Activated T-cell treated with anti-CD3 and anti-CD28 coated beads, Interleukin-2, amount 50 U/mL, for 72 hours (primary cell): Measurements from ENCODE around the gene KASH5. TPM values are rescaled to one million over a fixed set of nuclear protein-coding genes. Genes with fewer than 3 reads are reported as not detected.
"Not testable (repeated sequence)": the region's sequence is repeated elsewhere in the genome, so short reads cannot be mapped to it uniquely, and the experiment has no call there.

Experiments used
- ATAC-seq, 2 donors: fragments of 150-1000 bp; cut with Tn5 transposase; replicated peaks in 1 of 2; 2 replicates each; pipeline ENCODE4 v1.10.0; 2021; ENCODE audit warnings: moderate library complexity in 2 of 2, mild to moderate bottlenecking in 1 of 2
- DNase-seq, 2 donors: peaks; one replicate each; pipeline ENCODE4 v3.0.0; 2021 to 2022; ENCODE audit warnings: mixed read lengths in 1 of 2
- H3K27ac Mint-ChIP-seq: one replicate; pipeline ENCODE4 v1.8.0; 2022; ENCODE audit warnings: mild to moderate bottlenecking, moderate library complexity, mixed read lengths
- H3K27me3 Mint-ChIP-seq: one replicate; pipeline ENCODE4 v1.8.0; 2022; ENCODE audit warnings: low read depth, mixed read lengths
- H3K36me3 Mint-ChIP-seq, 2 donors: one replicate each; pipeline ENCODE4 v1.8.0; 2022; ENCODE audit warnings: mixed read lengths in 2 of 2, mild to moderate bottlenecking in 1 of 2; ENCODE audit not compliant: insufficient read depth in 2 of 2
- H3K4me1 Mint-ChIP-seq: one replicate; pipeline ENCODE4 v1.8.0; 2022; ENCODE audit warnings: low read depth, mixed read lengths
- H3K4me3 Mint-ChIP-seq, 2 donors: one replicate each; pipeline ENCODE4 v1.8.0; 2022; ENCODE audit warnings: mild to moderate bottlenecking in 2 of 2, mixed read lengths in 2 of 2, moderate library complexity in 2 of 2
- H3K9me3 Mint-ChIP-seq, 2 donors: one replicate each; pipeline ENCODE4 v1.8.0; 2022; ENCODE audit warnings: mixed read lengths in 2 of 2
- total RNA-seq, 2 donors: library from RNA; stranded (reverse); gene quantifications; one replicate each; pipeline ENCODE4 v1.2.3, GENCODE V29; 2022

The KASH5 gene
- total RNA-seq, 2 donors from 2014 or later = 1.6 to 3.0 TPM

GRCh38 chr19:49455773-49456172, 67.7 kb downstream of the KASH5 start:
- no peaks in the 10 kb centered on the region for H3K9me3 Mint-ChIP-seq
- H3K4me3 Mint-ChIP-seq = no peak overlapping the region
- DNase-seq (no peak), ATAC-seq (no peak)
- peaks cover 37% of the 10 kb centered on the region for H3K4me1 Mint-ChIP-seq
- H3K36me3 Mint-ChIP-seq = peaks cover 4 to 9% of the 10 kb centered on the region in 2 donors
- no peak overlapping the region for H3K27ac Mint-ChIP-seq
- H3K27me3 Mint-ChIP-seq = no peaks in the 10 kb centered on the region

- ATAC-seq (no peak), DNase-seq (no peak)
- Mint-ChIP-seq H3K4me1 (peaks cover 34% of the 10 kb centered on the region), H3K27ac (peak overlapping the region; percentile 4), H3K9me3 (no peaks in the 10 kb centered on the region), H3K36me3 (peaks cover 4 to 8% of the 10 kb centered on the region in 2 donors), H3K27me3 (no peaks in the 10 kb centered on the region), H3K4me3 (no peak overlapping the region)
These were observed 68.3 kb downstream of the KASH5 start for GRCh38 chr19:49456326-49456725.

- ATAC-seq = no peak
- H3K9me3 Mint-ChIP-seq = no peaks in the 10 kb centered on the region
- no peak overlapping the region for H3K27ac Mint-ChIP-seq
These were observed 70.5 kb downstream of the KASH5 start for GRCh38 chr19:49458567-49458903.

GRCh38 chr19:49459388-49459787, 71.3 kb downstream of the KASH5 start:
- H3K36me3 Mint-ChIP-seq = peaks cover 0 to 3% of the 10 kb centered on the region in 2 donors
- H3K27me3 Mint-ChIP-seq = no peaks in the 10 kb centered on the region
- no peaks in the 10 kb centered on the region for H3K9me3 Mint-ChIP-seq
- no peak for ATAC-seq
- no peak overlapping the region for H3K27ac Mint-ChIP-seq
- no peak for DNase-seq
- H3K4me3 Mint-ChIP-seq = no peak overlapping the region
- peaks cover 14% of the 10 kb centered on the region for H3K4me1 Mint-ChIP-seq

More at GRCh38 chr19:49458567-49458903, 70.5 kb downstream of the KASH5 start:
- Mint-ChIP-seq H3K36me3 (peaks cover 0 to 4% of the 10 kb centered on the region in 2 donors), H3K27me3 (no peaks in the 10 kb centered on the region), H3K4me1 (peaks cover 19% of the 10 kb centered on the region), H3K4me3 (no peak overlapping the region)
- no peak for DNase-seq

- H3K4me1 Mint-ChIP-seq, H3K4me3 Mint-ChIP-seq, H3K27ac Mint-ChIP-seq, ATAC-seq, H3K36me3 Mint-ChIP-seq, H3K9me3 Mint-ChIP-seq, DNase-seq, H3K27me3 Mint-ChIP-seq: not testable (repeated sequence)
These were observed 73.1 kb downstream of the KASH5 start for GRCh38 chr19:49461130-49461529.

GRCh38 chr19:49461656-49462055, 73.6 kb downstream of the KASH5 start:
- H3K9me3 Mint-ChIP-seq = no peaks in the 10 kb centered on the region
- no peak overlapping the region for H3K27ac Mint-ChIP-seq
- no peak overlapping the region for H3K4me3 Mint-ChIP-seq
- ATAC-seq (no peak), DNase-seq (no peak)
- no peaks in the 10 kb centered on the region for H3K27me3 Mint-ChIP-seq
- peaks cover 0 to 3% of the 10 kb centered on the region in 2 donors for H3K36me3 Mint-ChIP-seq
- H3K4me1 Mint-ChIP-seq = peaks cover 9% of the 10 kb centered on the region

GRCh38 chr19:49462492-49462891, 74.4 kb downstream of the KASH5 start:
- Mint-ChIP-seq H3K9me3 (no peaks in the 10 kb centered on the region), H3K27ac (no peak overlapping the region), H3K36me3 (no peaks in the 10 kb centered on the region), H3K4me3 (no peak overlapping the region), H3K4me1 (peaks cover 5% of the 10 kb centered on the region), H3K27me3 (no peaks in the 10 kb centered on the region)
- no peak for DNase-seq
- ATAC-seq = no peak

GRCh38 chr19:49463960-49464740, 76.1 kb downstream of the KASH5 start:
- H3K27me3 Mint-ChIP-seq = no peaks in the 10 kb centered on the region

GRCh38 chr19:49465371-49465770, 77.3 kb downstream of the KASH5 start:
- ATAC-seq (no peak), DNase-seq (no peak)
- H3K9me3 Mint-ChIP-seq = no peaks in the 10 kb centered on the region
- H3K36me3 Mint-ChIP-seq = no peaks in the 10 kb centered on the region
- H3K4me1 Mint-ChIP-seq = peaks cover 20% of the 10 kb centered on the region
- no peaks in the 10 kb centered on the region for H3K27me3 Mint-ChIP-seq
- no peak overlapping the region for H3K4me3 Mint-ChIP-seq
- H3K27ac Mint-ChIP-seq = peak overlapping the region; percentile 68

More at GRCh38 chr19:49463960-49464740, 76.1 kb downstream of the KASH5 start:
- peaks cover 9% of the 10 kb centered on the region for H3K4me1 Mint-ChIP-seq
- H3K4me3 Mint-ChIP-seq = no peak overlapping the region
- no peaks in the 10 kb centered on the region for H3K36me3 Mint-ChIP-seq
- ATAC-seq = no peak
- no peak for DNase-seq
- H3K27ac Mint-ChIP-seq = no peak overlapping the region
- no peaks in the 10 kb centered on the region for H3K9me3 Mint-ChIP-seq

Other genes with a start within 250 kb of the KASH5 start
- gene HRC, start 232.9 kb upstream of the KASH5 start, total RNA-seq = not detected
- 1 to 10 TPM in 1 of 2 donors, under 1 TPM in 1; 0.96 to 1.5 TPM for gene TRPM4, start 230.5 kb upstream of the KASH5 start, total RNA-seq
- 1 to 10 TPM; 2.0 to 3.0 TPM for gene SLC6A16, start 63.1 kb upstream of the KASH5 start, total RNA-seq
- 100 to 1,000 TPM; 248 to 262 TPM for gene CD37, start 52.8 kb upstream of the KASH5 start, total RNA-seq
- not detected for gene TEAD2, start 25.8 kb upstream of the KASH5 start, total RNA-seq
- gene DKKL1, start 24.4 kb upstream of the KASH5 start, total RNA-seq = not detected
- gene PTH2, start 35.2 kb downstream of the KASH5 start, total RNA-seq = not detected
- not detected for gene GFY, start 37.1 kb downstream of the KASH5 start, total RNA-seq
- under 1 TPM; 0.42 to 0.74 TPM for gene SLC17A7, start 53.3 kb downstream of the KASH5 start, total RNA-seq
- gene PIH1D1, start 63.6 kb downstream of the KASH5 start, total RNA-seq = 100 to 1,000 TPM; 128 to 132 TPM
- gene ALDH16A1, start 65.0 kb downstream of the KASH5 start, total RNA-seq = 10 to 100 TPM; 21.8 to 23.4 TPM
- 10 to 100 TPM; 69.7 to 76.3 TPM for gene FLT3LG, start 86.0 kb downstream of the KASH5 start, total RNA-seq
- 1,000 to 10,000 TPM; 4,603 to 5,026 TPM for gene RPL13A, start 99.4 kb downstream of the KASH5 start, total RNA-seq
- 1,000 to 10,000 TPM; 2,679 to 2,721 TPM for gene RPS11, start 108.2 kb downstream of the KASH5 start, total RNA-seq
- gene FCGRT, start 124.4 kb downstream of the KASH5 start, total RNA-seq = 10 to 100 TPM; 21.2 to 24.1 TPM
- gene RCN3, start 139.8 kb downstream of the KASH5 start, total RNA-seq = 1 to 10 TPM; 3.2 to 4.3 TPM
- 10 to 100 TPM; 66.0 to 72.7 TPM for gene NOSIP, start 192.3 kb downstream of the KASH5 start, total RNA-seq
- gene PRRG2, start 193.1 kb downstream of the KASH5 start, total RNA-seq = 1 to 10 TPM in 1 of 2 donors, under 1 TPM in 1; 0.88 to 1.1 TPM
- 10 to 100 TPM; 23.9 to 24.6 TPM for gene PRR12, start 202.9 kb downstream of the KASH5 start, total RNA-seq